ENCODE results near the gene LKAAEAR1. TPM values are rescaled to one million over a fixed set of nuclear protein-coding genes. Genes with fewer than 3 reads are reported as not detected.

LKAAEAR1 gene
- total and polyA plus RNA-seq, 2 of the 13 experiments (the other 11 are each of a cell fraction or from before 2014, with no cell fraction given), result not detected

- TF ChIP-seq ATF2 (CRISPR knock-in tag; IDR thresholded peaks at IDR 0.05), result no peak
- peak; percentile 33; the same call in 1 of the 2 replicates for TF ChIP-seq ZNF605 (CRISPR knock-in tag; IDR thresholded peaks at IDR 0.05)
- 0 out of 2 replicates have a peak, but pooled peaks have one; percentile 21 for TF ChIP-seq ZZZ3 (CRISPR knock-in tag; IDR thresholded peaks at IDR 0.05; ENCODE audit: borderline replicate concordance)
- TF ChIP-seq ZSCAN22 (CRISPR knock-in tag; IDR thresholded peaks at IDR 0.05), result 0 out of 2 replicates have a peak, but pooled peaks have one; percentile 60
- peak; percentile 47; the same call in 1 of the 2 replicates for TF ChIP-seq ZNF614 (CRISPR knock-in tag; IDR thresholded peaks at IDR 0.05; ENCODE audit: borderline replicate concordance)
- TF ChIP-seq KLF9 (CRISPR knock-in tag; IDR thresholded peaks at IDR 0.05; ENCODE audit: low read depth), result no peak
- no peak for TF ChIP-seq MAFG (CRISPR knock-in tag; IDR thresholded peaks at IDR 0.05)
- TF ChIP-seq ETV5 (CRISPR knock-in tag; IDR thresholded peaks at IDR 0.05; ENCODE audit: borderline replicate concordance), result peak; percentile 76; the same call in 1 of the 2 replicates
- TF ChIP-seq ZNF639 (CRISPR knock-in tag; conservative IDR thresholded peaks at IDR 0.05), result 0 out of 2 replicates have a peak, but pooled peaks have one; percentile 47
- no peak for TF ChIP-seq ZNF24 (IDR thresholded peaks at IDR 0.05)
- TF ChIP-seq ZNF383 (CRISPR knock-in tag; IDR thresholded peaks at IDR 0.05; ENCODE audit: borderline replicate concordance), result no peak
- TF ChIP-seq SIN3A (IDR thresholded peaks at IDR 0.05; ENCODE audit: borderline replicate concordance, low read depth, low read length), result no peak; the same call in 1 of the 2 replicates
- TF ChIP-seq ZNF18 (CRISPR knock-in tag; IDR thresholded peaks at IDR 0.05; ENCODE audit: insufficient replicate concordance), result peak; percentile 90
- TF ChIP-seq ZNF253 (CRISPR knock-in tag; IDR thresholded peaks at IDR 0.05; ENCODE audit: borderline replicate concordance), result no peak
- TF ChIP-seq ZNF160 (CRISPR knock-in tag; IDR thresholded peaks at IDR 0.05), result 0 out of 2 replicates have a peak, but pooled peaks have one; percentile 39
- TF ChIP-seq ISL2 (CRISPR knock-in tag; IDR thresholded peaks at IDR 0.05), result no peak
- no peak for TF ChIP-seq STAT5B (CRISPR knock-in tag; IDR thresholded peaks at IDR 0.05)
- no peak for TF ChIP-seq CHD4 (IDR thresholded peaks at IDR 0.05; ENCODE audit: borderline replicate concordance, low read length)
- TF ChIP-seq ZNF879 (CRISPR knock-in tag; IDR thresholded peaks at IDR 0.05), result no peak
- TF ChIP-seq GMEB1 (CRISPR knock-in tag; IDR thresholded peaks at IDR 0.05; ENCODE audit: borderline replicate concordance), result no peak
- no peak for TF ChIP-seq GPBP1L1 (CRISPR knock-in tag; IDR thresholded peaks at IDR 0.05)
- TF ChIP-seq MXD4 (CRISPR knock-in tag; IDR thresholded peaks at IDR 0.05), result peak; percentile 93
Measured at GRCh38 chr20:64052987-64053840, 31.0 kb downstream of the LKAAEAR1 start (continued).

Measured in HepG2 (cell line).